ENCODE data around the gene GRIA3. TPM values are rescaled to one million over a fixed set of nuclear protein-coding genes. Genes with fewer than 3 reads are reported as not detected.
"Not testable (repeated sequence)": the region's sequence is repeated elsewhere in the genome, so short reads cannot be mapped to it uniquely, and the experiment has no call there.

The GRIA3 gene
- total RNA-seq, 1 donor from 2014 or later: under 0.01 TPM

- no peak for DNase-seq (ENCODE audit: low read depth, low spot score)
Observed at GRCh38 chrX:123454712-123455431, 270.8 kb downstream of the GRIA3 start.

- no peak for DNase-seq (ENCODE audit: low read depth, low spot score)
Observed at GRCh38 chrX:123455693-123456092, 271.6 kb downstream of the GRIA3 start.

GRCh38 chrX:123464709-123465108 lies 280.6 kb downstream of the GRIA3 start:
- DNase-seq (ENCODE audit: low read depth, low spot score): no peak

- no peak for DNase-seq (ENCODE audit: low read depth, low spot score)
Observed at GRCh38 chrX:123468481-123468880, 284.4 kb downstream of the GRIA3 start.

GRCh38 chrX:123475068-123475724 lies 291.1 kb downstream of the GRIA3 start:
- no peak for DNase-seq (ENCODE audit: low read depth, low spot score)

GRCh38 chrX:123476611-123477219 lies 292.6 kb downstream of the GRIA3 start:
- DNase-seq (ENCODE audit: low read depth, low spot score): no peak

GRCh38 chrX:123477673-123478072 lies 293.6 kb downstream of the GRIA3 start:
- no peak for DNase-seq (ENCODE audit: low read depth, low spot score)

GRCh38 chrX:123481913-123482851 lies 298.1 kb downstream of the GRIA3 start:
- no peak for DNase-seq (ENCODE audit: low read depth, low spot score)

GRCh38 chrX:123486297-123486696 lies 302.2 kb downstream of the GRIA3 start:
- DNase-seq (ENCODE audit: low read depth, low spot score): no peak

GRCh38 chrX:123487236-123487635 lies 303.2 kb downstream of the GRIA3 start:
- DNase-seq (ENCODE audit: low read depth, low spot score): no peak

- DNase-seq (ENCODE audit: low read depth, low spot score): no peak
Observed at GRCh38 chrX:123487669-123488068, 303.6 kb downstream of the GRIA3 start.

- no peak for DNase-seq (ENCODE audit: low read depth, low spot score)
Observed at GRCh38 chrX:123489011-123489410, 304.9 kb downstream of the GRIA3 start.

- no peak for DNase-seq (ENCODE audit: low read depth, low spot score)
Observed at GRCh38 chrX:123493857-123494256, 309.8 kb downstream of the GRIA3 start.

- no peak for DNase-seq (ENCODE audit: low read depth, low spot score)
Observed at GRCh38 chrX:123499787-123500186, 315.7 kb downstream of the GRIA3 start.

GRCh38 chrX:123504047-123504446 lies 320.0 kb downstream of the GRIA3 start:
- no peak for DNase-seq (ENCODE audit: low read depth, low spot score)

- DNase-seq (ENCODE audit: low read depth, low spot score): no peak
Observed at GRCh38 chrX:123504630-123505270, 320.7 kb downstream of the GRIA3 start.

GRCh38 chrX:123513585-123514278 lies 329.7 kb downstream of the GRIA3 start:
- no peak for DNase-seq (ENCODE audit: low read depth, low spot score)

- not testable (repeated sequence) for DNase-seq (ENCODE audit: low read depth, low spot score)
Observed at GRCh38 chrX:123514279-123514640, 330.2 kb downstream of the GRIA3 start.

GRCh38 chrX:123518791-123519190 lies 334.7 kb downstream of the GRIA3 start:
- DNase-seq (ENCODE audit: low read depth, low spot score): no peak

GRCh38 chrX:123525123-123525725 lies 341.1 kb downstream of the GRIA3 start:
- no peak for DNase-seq (ENCODE audit: low read depth, low spot score)
